Measurements from ENCODE around the gene IGLL1.
"Not testable (repeated sequence)": the region's sequence is repeated elsewhere in the genome, so short reads cannot be mapped to it uniquely, and the experiment has no call there.

The IGLL1 gene

DNA sequence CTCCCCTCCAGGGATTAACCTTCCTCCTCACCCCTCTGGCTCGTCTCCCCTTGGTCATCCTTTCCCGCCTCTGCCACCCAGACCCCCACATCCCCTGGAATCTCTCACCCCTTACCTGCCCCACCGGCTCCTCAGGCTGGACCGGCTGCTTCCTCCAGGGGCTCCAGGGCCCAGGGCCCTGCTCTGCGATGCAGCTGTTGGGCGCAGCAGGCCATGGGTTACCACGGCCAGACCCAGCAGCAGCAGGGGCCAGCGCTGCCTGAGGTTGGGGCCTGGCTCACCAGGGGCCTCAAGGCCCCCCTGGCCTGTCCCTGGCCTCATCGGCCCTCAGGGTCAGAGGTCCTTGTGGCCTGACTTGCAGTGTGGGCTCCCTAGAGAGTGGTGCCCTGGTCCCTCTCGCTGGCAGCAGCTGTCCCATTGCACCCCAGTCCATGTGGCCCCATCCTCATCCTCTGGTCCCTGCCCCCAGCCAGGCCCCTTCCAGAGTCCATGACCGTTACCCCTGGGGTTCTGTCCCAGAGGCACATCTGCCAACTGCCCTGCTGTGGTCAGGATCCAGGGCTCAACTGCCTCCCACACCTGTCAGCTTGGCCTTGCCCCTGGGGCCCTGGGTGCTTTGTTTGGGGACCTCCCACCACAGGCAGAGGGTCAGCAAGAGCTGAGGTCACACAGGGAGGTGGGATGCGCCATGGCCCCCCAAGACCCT lies at the start of gene IGLL1:
Gene IGLL1, minus strand, starts transcription at position 421 of the 706 bp plus-strand sequence. Its CDS starts 100 bp downstream, at position 321.
- DNase-seq (ENCODE audit: low read depth) = no peak

DNA sequence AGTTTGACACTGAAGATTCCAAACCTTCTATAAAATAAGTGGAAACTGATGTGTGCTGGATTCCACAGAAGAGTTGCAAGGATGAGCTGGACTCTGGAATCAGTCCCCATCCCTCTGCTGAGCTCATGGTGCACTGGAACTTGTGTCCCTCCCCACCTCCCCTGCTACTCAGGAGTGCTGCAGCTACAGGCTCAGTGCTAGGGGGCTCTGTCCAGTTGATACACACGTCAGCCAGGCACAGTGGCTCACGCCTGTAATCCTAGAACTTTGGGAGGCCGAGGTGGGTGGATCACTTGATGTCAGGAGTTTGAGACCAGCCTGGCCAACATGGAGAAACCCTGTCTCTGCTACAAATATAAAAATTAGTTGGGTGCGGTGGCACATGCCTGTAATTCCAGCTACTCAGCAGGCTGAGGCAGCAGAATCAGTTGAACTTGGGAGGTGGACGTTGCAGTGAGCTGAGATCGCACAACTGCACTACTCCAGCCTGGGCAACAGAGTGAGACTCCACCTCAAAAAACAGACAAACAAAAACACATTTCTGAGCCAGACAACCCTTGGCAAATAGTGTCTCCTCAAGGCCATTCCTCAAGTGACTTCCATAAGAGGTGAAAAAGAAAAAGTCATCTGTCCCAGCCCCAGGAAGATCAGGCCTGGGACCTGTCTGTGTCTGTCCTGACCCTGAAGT lies 48.1 kb upstream of the IGLL1 start:
- DNase-seq (ENCODE audit: low read depth) = not testable (repeated sequence)

DNA sequence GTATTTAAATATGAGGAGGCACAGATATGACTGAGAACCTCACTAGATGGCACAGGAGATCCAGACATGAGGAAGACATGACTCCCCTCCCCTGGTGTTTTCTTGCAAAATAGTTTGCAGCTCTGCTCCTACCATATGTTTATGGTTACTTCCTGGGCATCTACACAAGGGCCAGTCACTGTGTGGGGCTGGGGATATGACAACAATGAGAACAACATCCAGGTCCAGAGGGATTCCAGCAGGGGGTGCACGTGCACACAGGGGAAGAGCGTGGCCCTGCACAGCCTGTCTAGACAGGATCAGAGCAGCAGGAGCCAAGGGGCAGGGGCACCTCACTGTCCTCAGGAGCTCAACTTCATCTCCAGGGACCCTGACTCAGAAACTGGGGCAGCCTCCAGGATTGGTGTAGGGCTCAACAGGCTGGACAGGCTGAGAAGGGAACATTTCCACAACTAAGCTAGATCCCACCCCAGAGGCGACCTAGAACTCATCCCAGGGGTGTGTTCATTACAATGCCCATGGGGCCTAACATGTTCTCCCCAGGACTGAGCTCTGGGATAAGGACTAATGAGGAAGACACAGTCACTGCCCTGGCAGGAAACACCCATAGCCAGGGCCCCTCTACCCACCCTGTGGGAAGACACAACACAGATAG lies 47.4 kb upstream of the IGLL1 start:
- peak; percentile 12 for DNase-seq (ENCODE audit: low read depth)

GRCh38 chr22:23626286-23626975 lies 46.3 kb upstream of the IGLL1 start:
- DNase-seq (ENCODE audit: low read depth) = no peak

DNA sequence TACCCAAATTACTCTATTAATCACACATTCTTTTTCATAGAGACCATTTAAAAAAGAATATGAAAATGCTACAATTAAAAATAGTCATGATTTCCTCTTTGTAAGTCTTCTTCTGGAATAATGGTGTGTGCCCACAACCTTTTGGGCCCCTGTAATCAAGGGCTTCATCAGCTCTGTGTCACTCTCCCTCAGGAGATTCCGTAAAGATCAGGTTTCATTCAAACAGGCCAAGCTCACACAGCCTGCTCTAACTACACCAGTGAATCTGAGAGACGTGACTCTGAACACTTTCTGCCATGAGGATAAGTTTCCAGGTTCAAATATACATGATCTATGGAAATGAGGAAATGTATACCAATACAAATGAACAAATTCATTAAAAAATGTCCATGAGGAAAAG lies 42.5 kb upstream of the IGLL1 start:
- DNase-seq (ENCODE audit: low read depth) = no peak

DNA sequence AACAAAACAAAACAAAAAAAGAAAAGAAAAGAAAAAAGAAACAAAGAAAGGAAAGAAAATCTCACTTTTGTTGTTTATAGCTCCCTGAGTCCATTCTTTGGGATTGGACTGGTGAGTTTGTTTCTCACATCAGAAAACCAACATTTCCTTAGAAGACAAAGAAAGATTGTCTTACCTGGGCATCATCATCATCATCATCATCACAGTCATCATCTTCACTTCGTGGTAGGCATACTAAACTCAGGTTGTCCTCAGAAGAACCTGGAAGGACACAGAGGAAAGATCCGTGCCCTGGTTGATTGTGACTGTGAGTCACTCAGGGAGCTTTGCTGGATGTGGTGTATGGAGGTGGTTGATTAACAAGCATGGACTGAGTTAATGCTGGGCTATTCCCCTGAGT lies 41.8 kb upstream of the IGLL1 start:
- DNase-seq (ENCODE audit: low read depth) = not testable (repeated sequence)

- DNase-seq (ENCODE audit: low read depth) = no peak
These were observed 41.1 kb upstream of the IGLL1 start for GRCh38 chr22:23621082-23621780.

DNA sequence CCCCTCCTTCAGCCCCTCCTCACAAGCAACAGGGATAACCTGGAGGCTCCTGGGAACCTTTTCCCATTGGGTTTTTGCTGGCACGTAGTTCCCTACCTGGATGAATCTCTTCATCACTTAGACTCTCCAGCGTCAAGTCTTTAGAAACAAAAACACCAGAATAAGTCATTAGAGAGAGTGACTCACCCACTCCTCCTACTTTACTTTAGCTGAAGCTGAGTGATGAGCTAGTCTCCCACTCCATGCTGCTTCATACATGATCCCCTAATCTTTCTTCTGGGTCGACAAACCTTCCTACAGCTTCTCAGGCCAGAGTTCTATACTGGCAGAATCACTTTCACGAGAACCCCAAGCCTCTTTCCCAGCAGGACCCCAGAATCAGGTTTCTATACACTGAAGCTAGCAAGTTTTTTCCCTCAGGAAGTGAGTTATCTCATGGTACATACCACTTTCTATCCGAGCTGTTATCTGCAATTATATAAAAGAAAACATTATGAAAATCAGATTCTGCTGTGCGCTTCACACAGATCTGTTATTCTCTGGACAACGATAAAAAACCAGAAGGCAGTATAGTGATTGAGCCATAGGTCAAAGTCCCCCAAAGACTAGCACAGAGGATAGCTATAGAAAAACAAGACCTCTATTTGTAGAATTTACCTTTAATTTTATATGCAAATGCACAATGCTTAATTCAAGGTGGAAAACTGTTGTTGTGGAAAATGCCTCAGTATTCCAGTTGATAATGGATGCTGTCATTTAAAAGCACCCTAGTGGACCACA lies 33.3 kb upstream of the IGLL1 start:
- DNase-seq (ENCODE audit: low read depth) = no peak

DNA sequence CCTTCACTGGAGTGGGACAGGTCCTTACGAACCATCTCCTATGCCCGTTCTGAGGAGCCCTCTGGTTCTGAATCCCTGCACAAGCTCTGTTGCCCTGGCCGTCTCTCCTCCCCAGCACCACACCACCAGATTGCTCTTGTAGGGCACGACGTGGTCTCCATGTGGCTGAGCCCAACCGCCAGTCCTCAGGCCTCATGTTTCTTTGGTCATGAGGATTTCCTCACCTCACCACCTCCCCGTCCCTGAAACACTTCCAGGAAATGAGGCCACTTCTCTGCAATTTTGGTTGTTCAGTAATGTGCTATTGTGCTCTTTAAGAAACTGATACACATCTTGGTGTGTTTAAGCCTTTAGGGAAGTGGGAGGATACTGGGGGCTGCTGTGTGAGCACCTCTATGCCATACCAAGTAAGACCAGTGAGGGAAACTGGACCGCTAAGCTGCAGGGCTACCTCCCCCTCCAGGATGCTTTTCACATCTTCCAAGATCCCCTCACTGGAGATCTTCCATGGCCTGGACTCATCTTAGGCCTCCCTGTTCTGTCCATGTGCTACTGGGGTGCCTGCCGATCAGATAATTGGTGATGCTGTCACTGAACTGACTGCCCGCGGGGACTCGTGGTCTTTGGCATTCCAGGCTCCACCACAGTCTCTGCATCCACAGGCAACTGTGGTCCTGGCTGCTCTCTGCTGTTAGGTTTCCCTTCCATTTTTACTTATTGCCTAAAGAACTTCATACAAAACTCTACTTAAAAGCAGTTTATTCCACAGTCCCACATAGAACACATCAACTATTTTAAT lies 30.1 kb upstream of the IGLL1 start:
- no peak for DNase-seq (ENCODE audit: low read depth)

DNA sequence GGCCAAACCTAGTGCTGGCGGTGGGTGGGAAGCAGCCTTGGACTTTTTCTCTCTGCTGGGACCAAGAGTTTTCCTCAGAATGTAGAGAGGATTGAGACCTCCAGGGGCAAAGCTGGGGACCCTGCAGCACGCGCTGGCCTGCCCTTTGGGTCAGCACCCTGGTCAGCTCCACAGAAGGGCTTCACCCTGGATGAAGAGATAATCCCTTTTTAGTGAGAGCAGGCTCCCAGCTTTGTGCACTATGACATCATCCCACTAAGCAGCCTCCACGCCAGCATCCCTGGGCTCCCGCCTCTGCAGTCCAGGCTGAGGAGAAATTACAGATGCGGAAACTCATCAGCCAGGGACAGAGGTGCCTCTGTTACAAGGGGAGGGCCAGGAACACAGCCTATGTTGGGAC lies 28.5 kb upstream of the IGLL1 start:
- DNase-seq (ENCODE audit: low read depth) = no peak

DNA sequence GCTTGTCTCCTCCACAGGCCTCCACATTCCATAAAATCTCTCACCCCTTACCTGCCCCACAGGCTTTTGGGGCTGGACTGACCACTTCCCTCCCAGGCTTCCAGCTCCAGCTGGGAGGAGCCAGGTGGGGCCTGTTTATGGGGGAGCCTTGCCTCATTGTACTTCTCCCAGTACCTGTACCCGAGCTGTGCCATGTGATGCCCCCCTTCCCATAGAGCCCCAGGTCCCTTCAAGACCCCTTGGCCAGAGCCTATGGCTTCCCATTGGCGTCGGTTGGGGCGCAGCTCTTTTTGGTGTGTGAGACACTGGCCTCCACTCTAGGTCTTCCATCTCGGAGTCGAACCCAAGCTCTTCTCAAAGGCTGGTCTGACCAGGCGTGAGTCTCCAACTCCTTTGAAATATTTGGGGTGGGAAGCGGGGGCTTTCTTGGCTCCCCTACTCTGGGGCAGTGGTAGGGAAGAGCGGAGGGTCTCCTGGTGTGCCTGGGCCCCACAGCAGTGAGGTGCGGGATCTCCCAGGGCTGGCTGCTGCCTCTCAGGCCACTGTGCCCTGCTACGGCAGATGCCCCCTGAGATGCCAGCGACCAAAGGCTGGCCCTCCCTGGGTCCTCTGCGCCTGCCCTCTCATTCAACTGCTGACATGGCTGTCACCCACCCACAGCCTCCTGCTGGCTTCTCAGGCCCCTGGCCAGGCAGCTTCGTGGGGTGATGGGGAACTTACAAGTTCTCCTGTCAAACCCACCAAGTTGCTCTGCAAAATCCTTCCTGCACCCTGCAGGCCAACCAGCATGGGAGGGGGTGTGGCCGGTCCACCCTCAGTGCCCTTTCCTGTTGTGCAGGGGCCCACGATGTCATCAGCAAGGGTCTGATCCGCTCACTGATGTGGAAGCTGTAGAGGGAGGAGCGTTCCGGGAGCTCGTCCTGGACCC lies 26.4 kb upstream of the IGLL1 start:
- DNase-seq (ENCODE audit: low read depth) = no peak

DNA sequence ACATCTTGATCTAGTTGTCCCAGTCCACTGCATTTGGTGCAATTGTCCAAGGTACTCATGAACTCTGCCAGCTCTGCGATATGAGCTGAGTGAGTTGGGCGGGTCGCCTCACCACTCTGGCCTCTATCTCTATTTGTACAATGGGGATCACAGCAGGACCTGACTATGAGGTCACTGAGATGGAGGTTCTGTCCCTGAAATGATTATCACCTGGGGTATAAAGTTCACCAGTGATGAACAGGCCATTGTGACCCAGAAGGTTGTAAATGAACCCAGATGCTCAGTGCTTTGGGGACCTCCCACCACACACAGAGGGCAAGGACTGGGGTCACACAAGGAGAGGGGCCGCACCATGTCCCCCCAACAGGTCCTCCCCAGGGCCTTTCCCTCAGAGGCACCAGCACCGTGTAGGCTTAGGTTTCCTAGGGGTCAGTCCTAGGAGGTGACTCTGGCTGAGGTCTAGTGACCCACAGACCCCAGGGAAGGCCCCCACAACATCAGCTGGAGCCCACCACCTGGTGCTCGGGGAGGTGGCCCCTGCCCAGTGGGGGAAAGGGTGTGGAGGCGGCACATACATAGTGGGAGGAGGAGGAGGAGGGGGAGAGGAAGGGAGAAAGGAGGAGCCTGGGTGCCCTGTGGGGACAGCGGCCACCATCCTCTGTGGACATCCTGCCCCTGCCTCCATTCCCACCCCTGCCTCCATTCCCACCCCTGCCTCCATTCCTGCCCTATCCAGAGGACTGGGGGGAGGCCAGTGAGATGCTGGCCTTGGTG lies 25.0 kb upstream of the IGLL1 start:
- DNase-seq (ENCODE audit: low read depth) = no peak

DNA sequence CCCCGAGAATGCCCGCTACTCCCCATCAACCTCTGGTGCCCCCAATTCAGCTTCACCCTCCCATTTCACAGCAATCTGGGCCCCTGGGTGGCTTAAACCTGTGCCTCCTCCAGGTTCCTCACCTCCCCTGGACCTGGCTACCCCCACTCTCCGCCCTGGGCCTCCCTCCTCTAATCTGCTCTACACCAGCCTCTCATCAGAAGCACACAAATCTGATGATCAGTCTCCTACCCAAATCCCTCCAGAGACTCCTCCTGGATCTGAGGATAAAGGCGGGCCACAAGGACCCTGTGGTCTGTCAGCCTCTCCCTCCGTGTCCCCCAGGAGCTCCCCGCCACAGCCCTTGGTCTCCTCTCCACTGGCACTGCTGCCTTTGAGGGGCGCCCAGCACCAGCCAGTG lies 23.2 kb upstream of the IGLL1 start:
- no peak for DNase-seq (ENCODE audit: low read depth)

DNA sequence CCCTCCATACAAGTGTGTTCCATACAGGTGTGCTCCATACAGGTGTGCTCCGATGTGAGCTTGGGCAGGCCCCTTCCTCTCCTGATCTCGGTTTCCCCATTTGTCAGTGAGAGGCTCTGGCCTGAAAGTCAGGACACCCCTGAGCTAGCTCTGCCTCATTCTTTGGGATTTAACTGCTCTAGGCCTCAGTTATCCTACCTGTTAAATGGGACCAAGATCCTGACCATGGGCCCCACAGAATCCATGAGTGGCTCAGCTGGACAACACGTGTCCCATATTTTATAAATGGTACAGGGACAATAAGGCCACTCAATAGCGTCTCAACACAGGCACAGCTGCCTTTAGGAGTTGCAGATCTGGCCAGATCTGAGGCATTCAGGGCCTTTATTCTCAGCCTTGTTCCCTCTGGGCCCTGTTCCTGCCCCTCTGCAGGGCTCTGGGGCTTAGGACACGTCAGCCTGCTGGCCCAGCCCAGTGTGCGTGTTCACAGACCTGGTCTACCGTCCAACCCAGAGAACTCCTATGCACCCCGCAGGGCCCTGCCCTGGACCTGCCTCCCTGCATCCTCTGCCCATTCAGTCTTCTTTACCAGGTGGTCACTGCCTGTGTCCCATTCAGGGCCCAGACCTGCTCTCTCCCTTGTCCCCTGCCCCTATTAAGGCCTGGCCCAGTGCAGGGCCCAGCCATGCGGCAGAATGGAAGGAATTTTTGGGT lies 18.9 kb upstream of the IGLL1 start:
- no peak for DNase-seq (ENCODE audit: low read depth)

- not testable (repeated sequence) for DNase-seq (ENCODE audit: low read depth)
These were observed 17.6 kb upstream of the IGLL1 start for GRCh38 chr22:23597576-23598268.

GRCh38 chr22:23595904-23596303 lies 15.8 kb upstream of the IGLL1 start:
- DNase-seq (ENCODE audit: low read depth) = not testable (repeated sequence)

- no peak for DNase-seq (ENCODE audit: low read depth)
These were observed 11.8 kb upstream of the IGLL1 start for GRCh38 chr22:23591846-23592245.
